IMR-90 (cell line): ENCODE results near the gene PIEZO2.

Experiments used
- CTCF ChIP-seq: conservative IDR thresholded peaks from 2 replicates; pipeline ENCODE4 v1.5.1; 2012; ENCODE audit warnings: mild to moderate bottlenecking, low read depth, low read length, improper control_type of control experiment
- ELK1 ChIP-seq: fragments of 150-350 bp; IDR thresholded peaks from 2 replicates; pipeline ENCODE4 v1.6.1; 2016; ENCODE audit warnings: low read depth, mild to moderate bottlenecking, low read length, moderate library complexity, borderline replicate concordance
- NFE2L2 ChIP-seq: fragments of 150-350 bp; IDR thresholded peaks from 2 replicates; pipeline ENCODE4 v1.6.1; 2016; ENCODE audit warnings: low read depth, mild to moderate bottlenecking, low read length
- POLR2A ChIP-seq: IDR thresholded peaks from 2 replicates; pipeline ENCODE4 v1.6.1; 2012; ENCODE audit warnings: mild to moderate bottlenecking, low read depth, low read length
- RAD21 ChIP-seq: IDR thresholded peaks from 2 replicates; pipeline ENCODE4 v1.6.1; 2012; ENCODE audit warnings: low read length, improper control_type of control experiment
- RFX5 ChIP-seq: IDR thresholded peaks from 2 replicates; pipeline ENCODE4 v1.8.0; 2012; ENCODE audit warnings: low read depth, mild to moderate bottlenecking, low read length, moderate library complexity
- USF2 ChIP-seq: fragments of 150-350 bp; IDR thresholded peaks from 2 replicates; pipeline ENCODE4 v1.6.1; 2017; ENCODE audit warnings: mild to moderate bottlenecking, antibody characterized with exemption, low read length, low read depth

- TF ChIP-seq POLR2A (no peak), CTCF (no peak), NFE2L2 (no peak), RAD21 (no peak), USF2 (no peak), ELK1 (no peak), RFX5 (no peak)
Measured at GRCh38 chr18:11040359-11040758, 109.0 kb downstream of the PIEZO2 start.
